Activated CD4-positive, alpha-beta T cell treated with anti-CD3 and anti-CD28 coated beads for 1 hour (primary cell): ENCODE data around the gene TSPY8.
"Not testable (repeated sequence)": the region's sequence is repeated elsewhere in the genome, so short reads cannot be mapped to it uniquely, and the experiment has no call there.

Experiments
- DNase-seq: peaks from one replicate; pipeline ENCODE4 v3.0.0-alpha.2; 2020

TSPY8 gene

DNA sequence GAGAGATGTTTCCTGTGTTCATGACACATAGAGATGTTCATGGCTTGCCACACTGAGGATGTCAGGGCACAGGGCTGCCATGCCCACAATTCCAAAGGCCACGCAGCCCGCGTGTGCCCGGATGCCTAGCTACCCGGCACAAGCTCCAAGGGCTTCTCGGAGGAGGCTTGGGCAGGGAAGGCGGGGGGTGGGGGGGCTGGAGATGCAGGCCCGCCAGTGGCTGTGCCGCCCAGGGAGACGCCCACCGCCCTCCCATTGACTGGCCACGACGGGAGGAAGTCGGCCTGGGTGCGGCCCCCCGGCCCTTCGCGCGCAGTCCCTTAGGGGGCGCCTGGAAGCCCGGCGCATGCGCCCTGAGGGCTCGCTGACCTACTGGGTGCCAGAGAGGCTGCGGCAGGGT, at the start of gene TSPY8:
Gene TSPY8, plus strand, starts transcription at position 301 of the 400 bp plus-strand sequence. Its CDS starts 46 bp downstream, at position 347.
- DNase-seq, result not testable (repeated sequence)

- DNase-seq, result no peak
These were observed 36.6 kb upstream of the TSPY8 start for GRCh38 chrY:9320996-9321395.

GRCh38 chrY:9337164-9337563, 20.4 kb upstream of the TSPY8 start, which contains the start of gene TSPY4:
Gene TSPY4, plus strand, starts transcription at chrY:9337464. Its CDS starts 46 bp downstream, at chrY:9337510.
- not testable (repeated sequence) for DNase-seq

- DNase-seq, result not testable (repeated sequence)
These were observed 38.9 kb downstream of the TSPY8 start for GRCh38 chrY:9396527-9396926.

GRCh38 chrY:9398121-9398520, 40.5 kb downstream of the TSPY8 start, which contains the start of gene TSPY3:
Gene TSPY3, plus strand, starts transcription at chrY:9398421. Its CDS starts 46 bp downstream, at chrY:9398467.
- not testable (repeated sequence) for DNase-seq
